H9 (cell line): Measurements from ENCODE around the gene CLN5. TPM values are rescaled to one million over a fixed set of nuclear protein-coding genes. Genes with fewer than 3 reads are reported as not detected.

Experiments used
- DNase-seq: peaks from one replicate; pipeline ENCODE4 v3.0.0-alpha.2; 2017
- H2AFZ ChIP-seq: one replicate; pipeline ENCODE4 v1.6.1; 2013; ENCODE audit warnings: mild to moderate bottlenecking, low read length, control low read depth, moderate library complexity
- H2AK5ac ChIP-seq: 2 replicates; pipeline ENCODE4 v1.6.1; 2013; ENCODE audit warnings: low read length, control low read depth, mixed read lengths; ENCODE audit not compliant: insufficient read length
- H2BK120ac ChIP-seq: one replicate; pipeline ENCODE4 v1.6.1; 2013; ENCODE audit warnings: low read depth, mild to moderate bottlenecking, low read length, control low read depth, inconsistent platforms; ENCODE audit not compliant: poor library complexity, severe bottlenecking
- H2BK12ac ChIP-seq: 2 replicates; pipeline ENCODE4 v1.6.1; 2013; ENCODE audit warnings: low read length, control low read depth, mixed read lengths, low read depth; ENCODE audit not compliant: insufficient read length
- H2BK15ac ChIP-seq: 2 replicates; pipeline ENCODE4 v1.6.1; 2013; ENCODE audit warnings: low read depth, low read length, control low read depth
- H2BK20ac ChIP-seq: one replicate; pipeline ENCODE4 v1.6.1; 2013; ENCODE audit warnings: low read depth, mild to moderate bottlenecking, low read length, control low read depth, inconsistent platforms; ENCODE audit not compliant: poor library complexity, severe bottlenecking
- H2BK5ac ChIP-seq: 2 replicates; pipeline ENCODE4 v1.6.1; 2013; ENCODE audit warnings: low read length, control low read depth, mixed read lengths; ENCODE audit not compliant: insufficient read length
- H3K14ac ChIP-seq: 2 replicates; pipeline ENCODE4 v1.6.1; 2013; ENCODE audit warnings: low read length, control low read depth; ENCODE audit not compliant: insufficient read depth
- H3K18ac ChIP-seq: 2 replicates; pipeline ENCODE4 v1.6.1; 2013; ENCODE audit warnings: low read depth, mild to moderate bottlenecking, mixed read lengths, low read length, control low read depth; ENCODE audit not compliant: insufficient read length
- H3K23ac ChIP-seq: 2 replicates; pipeline ENCODE4 v1.6.1; 2013; ENCODE audit warnings: low read length, control low read depth, mixed read lengths, low read depth; ENCODE audit not compliant: insufficient read length
- H3K23me2 ChIP-seq: 2 replicates; pipeline ENCODE4 v1.6.1; 2013; ENCODE audit warnings: low read depth, mild to moderate bottlenecking, mixed read lengths, low read length, control low read depth; ENCODE audit not compliant: insufficient read length, poor library complexity, severe bottlenecking
- H3K27ac ChIP-seq: 2 replicates; pipeline ENCODE4 v1.5.1; 2013; ENCODE audit warnings: low read length, control low read depth, mixed read lengths, low read depth; ENCODE audit not compliant: insufficient read length
- H3K27me3 ChIP-seq: 2 replicates; pipeline ENCODE4 v1.6.1; 2013; ENCODE audit warnings: low read length, control low read depth, inconsistent platforms; ENCODE audit not compliant: insufficient read depth
- H3K4ac ChIP-seq: 2 replicates; pipeline ENCODE4 v1.6.1; 2013; ENCODE audit warnings: low read depth, mild to moderate bottlenecking, control low read depth, inconsistent platforms, low read length, moderate library complexity
- H3K4me1 ChIP-seq: 2 replicates; pipeline ENCODE4 v1.6.1; 2013; ENCODE audit warnings: low read length, control low read depth, inconsistent platforms; ENCODE audit not compliant: insufficient read depth
- H3K4me2 ChIP-seq: 2 replicates; pipeline ENCODE4 v1.6.1; 2013; ENCODE audit warnings: low read length, control low read depth, mixed read lengths; ENCODE audit not compliant: insufficient read length, insufficient read depth
- H3K56ac ChIP-seq: 2 replicates; pipeline ENCODE4 v1.6.1; 2013; ENCODE audit warnings: low read depth, mild to moderate bottlenecking, mixed read lengths, low read length, control low read depth; ENCODE audit not compliant: insufficient read length
- H3K79me1 ChIP-seq: 2 replicates; pipeline ENCODE4 v1.6.1; 2013; ENCODE audit warnings: low read depth, mild to moderate bottlenecking, moderate library complexity, low read length, control low read depth, inconsistent platforms; ENCODE audit not compliant: insufficient read depth, poor library complexity, severe bottlenecking
- H3K79me2 ChIP-seq: 2 replicates; pipeline ENCODE4 v1.6.1; 2013; ENCODE audit warnings: low read length, control low read depth, inconsistent platforms; ENCODE audit not compliant: insufficient read depth
- H3K9ac ChIP-seq: 2 replicates; pipeline ENCODE4 v1.6.1; 2013; ENCODE audit warnings: low read length, control low read depth, mixed read lengths; ENCODE audit not compliant: insufficient read length; ENCODE audit errors: extremely low read depth
- H3K9me3 ChIP-seq: one replicate; pipeline ENCODE4 v1.6.1; 2013; ENCODE audit warnings: low read depth, low read length, inconsistent platforms; ENCODE audit not compliant: control insufficient read depth
- H3T11ph ChIP-seq: one replicate; pipeline ENCODE4 v1.6.1; 2013; ENCODE audit warnings: mild to moderate bottlenecking, low read length, control low read depth, inconsistent platforms
- H4K20me1 ChIP-seq: one replicate; pipeline ENCODE4 v1.6.1; 2013; ENCODE audit not compliant: control insufficient read depth, insufficient read length, insufficient read depth
- H4K5ac ChIP-seq: 2 replicates; pipeline ENCODE4 v1.6.1; 2013; ENCODE audit warnings: low read depth, mild to moderate bottlenecking, mixed read lengths, low read length, control low read depth; ENCODE audit not compliant: insufficient read length
- H4K8ac ChIP-seq: replicated peaks from 2 replicates; pipeline ENCODE4 v1.6.1; 2013; ENCODE audit warnings: low read length, control low read depth, mixed read lengths, low read depth; ENCODE audit not compliant: insufficient read length
- H4K91ac ChIP-seq: 2 replicates; pipeline ENCODE4 v1.6.1; 2013; ENCODE audit warnings: low read depth, mild to moderate bottlenecking, moderate library complexity, mixed read lengths, low read length, control low read depth; ENCODE audit not compliant: insufficient read length
- H3K27ac Mint-ChIP-seq, 3 experiments: 2 replicates in 2 of 3; 3 replicates in 1 of 3; pipeline ENCODE4 v1.8.0; 2020 to 2021; ENCODE audit warnings: mixed read lengths in 3 of 3, mild to moderate bottlenecking in 1 of 3, moderate library complexity in 1 of 3
- H3K27me3 Mint-ChIP-seq: 2 replicates; pipeline ENCODE4 v1.8.0; 2021; ENCODE audit warnings: low read depth, mild to moderate bottlenecking, moderate library complexity, mixed read lengths
- H3K36me3 Mint-ChIP-seq, 3 experiments: 2 replicates in 2 of 3; 3 replicates in 1 of 3; pipeline ENCODE4 v1.8.0; 2020 to 2021; ENCODE audit warnings: low read depth in 3 of 3, mixed read lengths in 3 of 3; ENCODE audit not compliant: insufficient read depth in 1 of 3
- H3K4me1 Mint-ChIP-seq, 2 experiments: 2 replicates each; pipeline ENCODE4 v1.8.0; 2020; ENCODE audit warnings: mixed read lengths in 2 of 2
- H3K4me3 Mint-ChIP-seq, 2 experiments: 2 replicates in 1 of 2; 3 replicates in 1 of 2; pipeline ENCODE4 v1.8.0; 2020 to 2021; ENCODE audit warnings: mild to moderate bottlenecking in 2 of 2, mixed read lengths in 2 of 2, moderate library complexity in 1 of 2
- H3K9me3 Mint-ChIP-seq, 2 experiments: 2 replicates in 1 of 2; 3 replicates in 1 of 2; pipeline ENCODE4 v1.8.0; 2020; ENCODE audit warnings: mild to moderate bottlenecking in 2 of 2, mixed read lengths in 2 of 2, moderate library complexity in 1 of 2
- CTCF ChIP-seq: fragments of 200-600 bp; sonication (generic); conservative IDR thresholded peaks from 3 replicates; pipeline ENCODE4 v1.8.0; 2021; ENCODE audit warnings: antibody characterized with exemption, mild to moderate bottlenecking
- WGBS: extraction: QIAGEN DNeasy Blood & Tissue Kit; methylation state at CpG from one replicate; pipeline ENCODE4 v1.1.7; 2013; ENCODE audit warnings: missing lambda C conversion rate, low lambda C conversion rate, mixed read lengths; ENCODE audit not compliant: insufficient read length; ENCODE audit errors: extremely low coverage; 5-methylcytosine and 5-hydroxymethylcytosine counted together
- total RNA-seq: library from RNA; stranded (reverse); gene quantifications from 2 replicates; pipeline ENCODE4 v1.2.1, GENCODE V29; 2021

The CLN5 gene
- total RNA-seq, 1 experiment from 2014 or later: 8.3 TPM

GRCh38 chr13:76969488-76970365 is 22.2 kb upstream of the CLN5 start:
- H3K27me3 ChIP-seq: no peaks in the 10 kb centered on the region
- no peak overlapping the region for H4K8ac ChIP-seq
- no peak overlapping the region for H3K4ac ChIP-seq
- WGBS: no CpG with 5 or more reads among the region's 5 CpGs
- no peak overlapping the region for H3K56ac ChIP-seq
- no peaks in the 10 kb centered on the region; the same call in 1 of the 2 replicates for H3K27me3 Mint-ChIP-seq
- H3K9me3 ChIP-seq: no peaks in the 10 kb centered on the region
- no peaks in the 10 kb centered on the region for H3K9me3 Mint-ChIP-seq
- H4K20me1 ChIP-seq: no peaks in the 10 kb centered on the region
- no peak overlapping the region for H2BK120ac ChIP-seq
- no peak overlapping the region for H3K9ac ChIP-seq
- H2AFZ ChIP-seq: no peak overlapping the region
- no peak for DNase-seq
- H2BK20ac ChIP-seq: no peak overlapping the region
- no peak for TF ChIP-seq CTCF
- H3K27ac Mint-ChIP-seq: no peak overlapping the region
- no peaks in the 10 kb centered on the region for H3K79me1 ChIP-seq
- no peaks in the 10 kb centered on the region; the same call in 1 of the 2 replicates for H3K4me1 ChIP-seq
- no peak overlapping the region for H4K5ac ChIP-seq
- H3K23me2 ChIP-seq: no peaks in the 10 kb centered on the region
- H2BK15ac ChIP-seq: no peak overlapping the region
- no peak overlapping the region for H2BK12ac ChIP-seq
- no peak overlapping the region for H4K91ac ChIP-seq
- no peak overlapping the region for H3K14ac ChIP-seq
- H3K27ac ChIP-seq: no peak overlapping the region
- no peak overlapping the region for H2AK5ac ChIP-seq
- H3K4me3 Mint-ChIP-seq: no peak overlapping the region
- H3K4me1 Mint-ChIP-seq: peaks cover 10 to 12% of the 10 kb centered on the region in 2 experiments
- H3K79me2 ChIP-seq: no peaks in the 10 kb centered on the region
- no peak overlapping the region for H2BK5ac ChIP-seq
- no peak overlapping the region for H3K4me2 ChIP-seq
- no peak overlapping the region for H3K18ac ChIP-seq
- H3T11ph ChIP-seq: no peak overlapping the region
- no peaks in the 10 kb centered on the region for H3K36me3 Mint-ChIP-seq
- no peak overlapping the region for H3K23ac ChIP-seq
